ENCODE data around the gene GABBR2. TPM values are rescaled to one million over a fixed set of nuclear protein-coding genes. Genes with fewer than 3 reads are reported as not detected.

Gene GABBR2
- total RNA-seq, 1 experiment from 2014 or later = 6.3 TPM

DNA sequence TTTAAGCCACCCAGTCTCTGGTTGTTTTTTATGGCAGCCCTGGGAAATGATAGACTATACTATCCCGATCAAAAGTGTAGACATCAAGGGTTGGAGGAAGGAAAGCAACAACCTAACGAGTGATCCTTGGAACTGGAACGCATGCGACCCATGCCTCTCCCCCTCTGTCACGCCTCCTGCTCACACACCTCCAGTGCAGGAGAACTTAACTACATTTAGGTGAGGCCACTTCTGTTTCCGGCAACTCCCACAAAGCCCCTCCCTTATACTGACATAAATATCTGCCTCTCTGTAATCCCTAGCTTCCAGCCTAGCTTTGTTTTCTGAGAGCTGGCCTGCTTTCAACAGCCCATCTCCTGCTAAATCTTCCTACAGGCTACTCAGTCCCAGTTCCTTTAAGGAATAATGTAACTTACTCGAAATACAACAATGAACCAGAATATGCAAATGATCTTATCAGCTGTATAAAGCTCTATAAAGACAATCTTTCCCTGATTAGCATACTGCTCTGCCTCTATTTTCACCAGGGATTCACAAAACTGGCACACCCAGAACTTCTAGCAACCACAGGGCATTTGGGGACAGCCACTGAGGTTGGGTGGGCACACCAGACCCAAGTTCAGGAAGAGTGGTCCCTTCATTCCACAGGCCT lies 73.9 kb downstream of the GABBR2 start:
- no peaks in the 10 kb centered on the region for H3K4me1 ChIP-seq (ENCODE audit: control insufficient read depth, insufficient read depth, low read length)
- TF ChIP-seq SIN3A (IDR thresholded peaks at IDR 0.05; ENCODE audit: borderline replicate concordance, insufficient read depth, low read depth, low read length) (no peak), POLR2AphosphoS5 (IDR thresholded peaks at IDR 0.05; ENCODE audit: low read depth, low read length) (no peak), TCF7L2 (IDR thresholded peaks at IDR 0.05; ENCODE audit: low read depth, low read length) (no peak)
- TF ChIP-seq, protein P1, sequence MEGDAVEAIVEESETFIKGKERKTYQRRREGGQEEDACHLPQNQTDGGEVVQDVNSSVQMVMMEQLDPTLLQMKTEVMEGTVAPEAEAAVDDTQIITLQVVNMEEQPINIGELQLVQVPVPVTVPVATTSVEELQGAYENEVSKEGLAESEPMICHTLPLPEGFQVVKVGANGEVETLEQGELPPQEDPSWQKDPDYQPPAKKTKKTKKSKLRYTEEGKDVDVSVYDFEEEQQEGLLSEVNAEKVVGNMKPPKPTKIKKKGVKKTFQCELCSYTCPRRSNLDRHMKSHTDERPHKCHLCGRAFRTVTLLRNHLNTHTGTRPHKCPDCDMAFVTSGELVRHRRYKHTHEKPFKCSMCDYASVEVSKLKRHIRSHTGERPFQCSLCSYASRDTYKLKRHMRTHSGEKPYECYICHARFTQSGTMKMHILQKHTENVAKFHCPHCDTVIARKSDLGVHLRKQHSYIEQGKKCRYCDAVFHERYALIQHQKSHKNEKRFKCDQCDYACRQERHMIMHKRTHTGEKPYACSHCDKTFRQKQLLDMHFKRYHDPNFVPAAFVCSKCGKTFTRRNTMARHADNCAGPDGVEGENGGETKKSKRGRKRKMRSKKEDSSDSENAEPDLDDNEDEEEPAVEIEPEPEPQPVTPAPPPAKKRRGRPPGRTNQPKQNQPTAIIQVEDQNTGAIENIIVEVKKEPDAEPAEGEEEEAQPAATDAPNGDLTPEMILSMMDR (IDR thresholded peaks at IDR 0.05) = no peak
- TF ChIP-seq, protein P2, sequence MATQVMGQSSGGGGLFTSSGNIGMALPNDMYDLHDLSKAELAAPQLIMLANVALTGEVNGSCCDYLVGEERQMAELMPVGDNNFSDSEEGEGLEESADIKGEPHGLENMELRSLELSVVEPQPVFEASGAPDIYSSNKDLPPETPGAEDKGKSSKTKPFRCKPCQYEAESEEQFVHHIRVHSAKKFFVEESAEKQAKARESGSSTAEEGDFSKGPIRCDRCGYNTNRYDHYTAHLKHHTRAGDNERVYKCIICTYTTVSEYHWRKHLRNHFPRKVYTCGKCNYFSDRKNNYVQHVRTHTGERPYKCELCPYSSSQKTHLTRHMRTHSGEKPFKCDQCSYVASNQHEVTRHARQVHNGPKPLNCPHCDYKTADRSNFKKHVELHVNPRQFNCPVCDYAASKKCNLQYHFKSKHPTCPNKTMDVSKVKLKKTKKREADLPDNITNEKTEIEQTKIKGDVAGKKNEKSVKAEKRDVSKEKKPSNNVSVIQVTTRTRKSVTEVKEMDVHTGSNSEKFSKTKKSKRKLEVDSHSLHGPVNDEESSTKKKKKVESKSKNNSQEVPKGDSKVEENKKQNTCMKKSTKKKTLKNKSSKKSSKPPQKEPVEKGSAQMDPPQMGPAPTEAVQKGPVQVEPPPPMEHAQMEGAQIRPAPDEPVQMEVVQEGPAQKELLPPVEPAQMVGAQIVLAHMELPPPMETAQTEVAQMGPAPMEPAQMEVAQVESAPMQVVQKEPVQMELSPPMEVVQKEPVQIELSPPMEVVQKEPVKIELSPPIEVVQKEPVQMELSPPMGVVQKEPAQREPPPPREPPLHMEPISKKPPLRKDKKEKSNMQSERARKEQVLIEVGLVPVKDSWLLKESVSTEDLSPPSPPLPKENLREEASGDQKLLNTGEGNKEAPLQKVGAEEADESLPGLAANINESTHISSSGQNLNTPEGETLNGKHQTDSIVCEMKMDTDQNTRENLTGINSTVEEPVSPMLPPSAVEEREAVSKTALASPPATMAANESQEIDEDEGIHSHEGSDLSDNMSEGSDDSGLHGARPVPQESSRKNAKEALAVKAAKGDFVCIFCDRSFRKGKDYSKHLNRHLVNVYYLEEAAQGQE (IDR thresholded peaks at IDR 0.05; ENCODE audit: insufficient read depth in 1 of 2, low read depth in 2 of 2, low read length in 1 of 2) = no peak
- no TSS peak for BruUV-seq (replicated peaks)
- intact Hi-C loops (cut with micrococcal nuclease; ENCODE audit: unreplicated experiment) (no loop called here), in situ Hi-C loops (cut with HindIII; ENCODE audit: low pct_unique_long_range_greater_than_20kb, low sequenced_read_pairs) (no loop called here)
- ATAC-seq (no peak), DNase-seq (ENCODE audit: low read depth, low spot score) (no peak)
- H3K9me3 ChIP-seq (ENCODE audit: control insufficient read depth, insufficient read depth, low read depth, low read length) = no peaks in the 10 kb centered on the region
- POLR2A ChIA-PET = no interaction called here
- H3K36me3 ChIP-seq (ENCODE audit: control insufficient read depth, insufficient read depth, low read length) = no peaks in the 10 kb centered on the region
- H3K27ac ChIP-seq (ENCODE audit: low read length) = no peak overlapping the region
- no peaks in the 10 kb centered on the region for H3K27me3 ChIP-seq (ENCODE audit: control insufficient read depth, insufficient read depth, low read length)
- H3K4me3 ChIP-seq (ENCODE audit: low read depth in 2 of 2, low read length in 2 of 2) = no peak overlapping the region
- CTCF ChIA-PET = no interaction called here

DNA sequence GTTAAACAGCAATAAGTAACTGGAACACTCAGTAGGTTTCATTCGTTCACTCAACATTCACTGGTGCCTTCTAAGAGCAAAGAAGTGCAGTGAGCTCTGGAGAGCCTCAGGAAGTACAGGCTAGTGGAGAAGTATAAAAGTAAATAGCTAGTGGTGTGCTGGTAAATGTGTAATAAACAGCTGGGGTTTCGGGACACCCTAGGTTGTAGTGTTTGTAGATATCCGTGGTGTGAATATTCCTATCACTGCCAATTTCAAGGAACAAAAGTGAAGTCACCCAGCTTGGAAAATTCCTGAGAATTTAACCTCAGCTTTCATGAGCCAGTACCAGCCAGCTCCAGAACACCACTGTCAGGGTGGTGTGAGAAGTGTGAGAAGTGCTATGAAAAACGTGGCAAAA lies 75.9 kb downstream of the GABBR2 start:
- no peaks in the 10 kb centered on the region for H3K4me1 ChIP-seq (ENCODE audit: control insufficient read depth, insufficient read depth, low read length)
- BruUV-seq (replicated peaks) = no TSS peak
- no peak overlapping the region for H3K4me3 ChIP-seq (ENCODE audit: low read depth in 2 of 2, low read length in 2 of 2)
- in situ Hi-C loops (cut with HindIII; ENCODE audit: low pct_unique_long_range_greater_than_20kb, low sequenced_read_pairs) (no loop called here), intact Hi-C loops (cut with micrococcal nuclease; ENCODE audit: unreplicated experiment) (no loop called here)
- ATAC-seq (no peak), DNase-seq (ENCODE audit: low read depth, low spot score) (no peak)
- POLR2A ChIA-PET = no interaction called here
- TF ChIP-seq TCF7L2 (IDR thresholded peaks at IDR 0.05; ENCODE audit: low read depth, low read length) (no peak), SIN3A (IDR thresholded peaks at IDR 0.05; ENCODE audit: borderline replicate concordance, insufficient read depth, low read depth, low read length) (no peak), POLR2AphosphoS5 (IDR thresholded peaks at IDR 0.05; ENCODE audit: low read depth, low read length) (no peak)
- TF ChIP-seq, protein P2 (IDR thresholded peaks at IDR 0.05; ENCODE audit: insufficient read depth in 1 of 2, low read depth in 2 of 2, low read length in 1 of 2) = no peak
- TF ChIP-seq, protein P1 (IDR thresholded peaks at IDR 0.05) = no peak
- no peaks in the 10 kb centered on the region for H3K27me3 ChIP-seq (ENCODE audit: control insufficient read depth, insufficient read depth, low read length)
- no peaks in the 10 kb centered on the region for H3K9me3 ChIP-seq (ENCODE audit: control insufficient read depth, insufficient read depth, low read depth, low read length)
- CTCF ChIA-PET = no interaction called here
- no peak overlapping the region for H3K27ac ChIP-seq (ENCODE audit: low read length)
- no peaks in the 10 kb centered on the region for H3K36me3 ChIP-seq (ENCODE audit: control insufficient read depth, insufficient read depth, low read length)
